HG03196 (cell line): ENCODE measurements around the gene CSNK1D.
"Not testable (repeated sequence)": the region's sequence is repeated elsewhere in the genome, so short reads cannot be mapped to it uniquely, and the experiment has no call there.

Experiments used
- ATAC-seq: cut with Tn5 transposase; IDR thresholded peaks from one replicate; pipeline ENCODE4 v1.9.1; 2021; ENCODE audit not compliant: unreplicated experiment

The CSNK1D gene

DNA sequence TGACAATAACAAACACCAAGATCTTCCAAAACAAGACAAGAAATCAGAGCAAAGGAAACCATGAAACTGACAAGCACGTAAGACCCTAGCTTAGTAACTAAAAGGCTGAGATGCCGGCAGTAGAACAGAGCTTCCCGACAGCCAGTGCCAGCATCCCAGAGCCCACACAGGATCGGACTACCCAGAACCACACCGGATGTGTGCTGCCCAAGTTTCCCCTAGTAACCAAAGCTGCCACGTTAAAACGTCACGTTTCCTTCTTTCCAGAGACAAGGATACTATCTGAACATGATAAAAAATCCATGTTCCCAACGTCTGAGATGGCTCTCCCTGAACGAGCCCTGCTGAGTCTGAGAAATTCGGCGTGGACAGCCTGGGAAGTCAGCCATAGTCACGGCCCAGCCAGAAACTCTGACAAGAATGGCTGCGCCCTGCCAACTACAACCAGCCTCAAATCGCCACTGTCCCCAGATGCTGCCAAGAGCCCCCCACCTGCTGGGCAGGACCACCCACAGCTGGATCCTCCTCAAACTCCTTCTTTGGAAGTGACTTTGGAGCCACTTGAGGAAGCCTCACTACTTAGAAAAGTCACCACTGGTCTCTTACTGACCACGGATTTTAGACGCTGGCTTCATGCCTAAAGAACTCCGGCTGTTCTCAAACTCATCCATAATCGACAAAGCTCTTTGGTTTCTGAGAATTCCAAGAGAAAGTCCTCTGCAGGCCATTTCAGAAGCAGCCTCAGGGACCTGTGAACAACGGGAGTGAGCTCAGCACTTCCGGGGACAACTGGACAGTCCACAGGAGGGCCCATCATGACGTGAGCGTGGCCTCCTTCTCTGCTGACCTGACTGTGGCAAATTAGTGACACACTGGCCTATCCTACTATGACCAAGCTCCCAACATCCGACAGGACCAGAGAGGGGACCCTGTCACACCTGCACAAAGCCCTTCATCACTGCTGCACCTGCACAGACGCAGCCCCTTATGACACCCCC lies 77.5 kb downstream of the CSNK1D start:
- ATAC-seq, result no peak

DNA sequence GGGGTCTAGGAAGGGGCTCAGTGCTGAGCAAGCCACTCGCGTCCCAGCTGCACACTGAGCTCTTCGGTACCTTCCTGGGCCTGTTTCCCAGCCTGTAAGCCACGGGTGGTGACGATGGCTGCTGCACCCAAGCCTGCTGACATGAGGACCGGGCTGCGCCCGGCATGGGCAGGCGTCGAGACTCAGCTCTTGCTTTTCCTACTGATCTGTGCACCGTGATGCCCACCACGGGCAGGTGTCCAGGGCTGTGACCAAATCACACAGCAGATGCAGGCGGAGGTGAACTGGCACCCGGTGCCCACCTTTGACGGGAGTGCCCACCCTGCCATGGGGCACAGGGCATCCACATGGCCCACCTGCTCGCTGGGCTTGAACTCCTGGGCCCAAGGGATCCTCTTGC lies 78.7 kb downstream of the CSNK1D start:
- no peak for ATAC-seq

DNA sequence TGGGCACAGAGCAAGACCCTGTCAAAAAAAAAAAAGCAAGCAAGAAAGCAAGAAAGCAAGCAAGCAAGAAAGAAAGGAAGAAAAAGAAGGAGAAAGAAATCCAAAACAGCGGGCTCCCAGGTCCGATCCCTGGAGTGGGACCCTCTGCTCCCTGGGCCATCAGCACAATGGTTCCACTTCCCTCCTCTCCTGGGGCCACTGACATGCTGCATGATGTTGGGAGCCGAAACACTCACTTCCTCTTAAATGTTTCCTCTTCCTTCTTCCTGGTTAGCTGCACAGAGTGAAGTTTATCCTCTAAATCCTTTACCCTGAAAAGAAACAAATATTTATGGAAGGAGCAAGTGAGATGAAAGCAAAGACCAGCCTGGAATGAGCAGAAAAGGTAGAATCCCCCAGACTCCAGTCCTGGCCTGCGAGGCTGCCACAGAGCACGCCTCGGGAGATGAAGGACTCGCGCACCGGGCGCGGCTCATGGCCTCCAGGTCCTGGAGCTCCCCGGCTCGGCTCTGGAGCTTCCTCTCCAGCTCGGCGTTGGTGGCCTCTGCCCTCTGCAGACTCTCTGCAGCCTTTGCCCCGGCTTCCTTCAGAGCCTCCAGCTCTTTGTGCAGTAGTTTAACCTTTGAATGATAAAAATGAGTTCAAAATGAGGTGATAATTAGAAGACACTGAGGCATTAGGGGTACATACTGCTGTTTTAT lies 79.8 kb downstream of the CSNK1D start:
- ATAC-seq, result no peak

DNA sequence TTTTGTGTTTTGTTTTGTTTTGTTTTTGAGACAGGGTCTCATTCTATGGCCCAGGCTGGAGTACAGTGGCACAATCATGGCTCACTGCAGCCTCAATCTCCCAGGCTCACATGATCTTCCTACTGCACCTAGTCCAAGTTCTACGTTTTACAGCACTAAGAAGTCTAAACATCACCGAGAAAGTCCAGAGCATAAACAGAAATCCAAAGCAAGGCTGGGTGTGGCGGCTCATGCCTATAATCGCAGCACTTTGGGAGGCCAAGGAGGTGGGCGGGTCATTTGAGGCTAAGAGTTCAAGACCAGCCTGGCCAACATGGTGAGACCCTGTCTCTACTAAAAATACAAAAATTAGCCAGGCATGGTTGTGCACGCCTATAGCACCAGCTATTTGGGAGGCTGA lies 80.5 kb downstream of the CSNK1D start:
- not testable (repeated sequence) for ATAC-seq
